ENCODE measurements around the gene SCAF4.
"Not testable (repeated sequence)": the region's sequence is repeated elsewhere in the genome, so short reads cannot be mapped to it uniquely, and the experiment has no call there.

Gene SCAF4

GRCh38 chr21:31659286-31659535, 72.7 kb downstream of the SCAF4 start:
- H3K4me3 ChIP-seq (ENCODE audit: control insufficient read depth, low read depth, low read length) = peak overlapping the region; percentile 77
- no peak for TF ChIP-seq CTCF (IDR thresholded peaks at IDR 0.05; ENCODE audit: control insufficient read depth, insufficient read depth, low read depth, low read length, missing control alignments)
- DNase-seq (ENCODE audit: low read depth) = no peak

- TF ChIP-seq CTCF (IDR thresholded peaks at IDR 0.05; ENCODE audit: control insufficient read depth, insufficient read depth, low read depth, low read length, missing control alignments) = no peak
- no peak overlapping the region for H3K4me3 ChIP-seq (ENCODE audit: control insufficient read depth, low read depth, low read length)
- no peak for DNase-seq (ENCODE audit: low read depth)
Observed at GRCh38 chr21:31658053-31658452, 73.9 kb downstream of the SCAF4 start.

GRCh38 chr21:31656199-31657095, 75.5 kb downstream of the SCAF4 start:
- no peak for TF ChIP-seq CTCF (IDR thresholded peaks at IDR 0.05; ENCODE audit: control insufficient read depth, insufficient read depth, low read depth, low read length, missing control alignments)
- no peak overlapping the region for H3K4me3 ChIP-seq (ENCODE audit: control insufficient read depth, low read depth, low read length)
- DNase-seq (ENCODE audit: low read depth) = peak; percentile 27

GRCh38 chr21:31654821-31655580, 76.9 kb downstream of the SCAF4 start:
- not testable (repeated sequence) for H3K4me3 ChIP-seq (ENCODE audit: control insufficient read depth, low read depth, low read length); DNase-seq (ENCODE audit: low read depth)

GRCh38 chr21:31654340-31654739, 77.6 kb downstream of the SCAF4 start:
- H3K4me3 ChIP-seq (ENCODE audit: control insufficient read depth, low read depth, low read length) = no peak overlapping the region
- DNase-seq (ENCODE audit: low read depth) = no peak
- no peak for TF ChIP-seq CTCF (IDR thresholded peaks at IDR 0.05; ENCODE audit: control insufficient read depth, insufficient read depth, low read depth, low read length, missing control alignments)

- DNase-seq (ENCODE audit: low read depth); H3K4me3 ChIP-seq (ENCODE audit: control insufficient read depth, low read depth, low read length): not testable (repeated sequence)
Observed at GRCh38 chr21:31651491-31651890, 80.4 kb downstream of the SCAF4 start.

GRCh38 chr21:31650930-31651329, 81.0 kb downstream of the SCAF4 start:
- no peak overlapping the region for H3K4me3 ChIP-seq (ENCODE audit: control insufficient read depth, low read depth, low read length)
- no peak for DNase-seq (ENCODE audit: low read depth)
- TF ChIP-seq CTCF (IDR thresholded peaks at IDR 0.05; ENCODE audit: control insufficient read depth, insufficient read depth, low read depth, low read length, missing control alignments) = no peak

All from AG09309 (cell line).